Suppressor macrophage (primary cell): Measurements from ENCODE around the gene PIP4K2B.
A peak's percentile ranks its signal among the peaks of the same experiment; 100 is the strongest.

Source experiments
- DNase-seq, 4 experiments: peaks; one replicate each; pipeline ENCODE4 v3.0.0-alpha.2; 2020 to 2022

Gene PIP4K2B

DNA sequence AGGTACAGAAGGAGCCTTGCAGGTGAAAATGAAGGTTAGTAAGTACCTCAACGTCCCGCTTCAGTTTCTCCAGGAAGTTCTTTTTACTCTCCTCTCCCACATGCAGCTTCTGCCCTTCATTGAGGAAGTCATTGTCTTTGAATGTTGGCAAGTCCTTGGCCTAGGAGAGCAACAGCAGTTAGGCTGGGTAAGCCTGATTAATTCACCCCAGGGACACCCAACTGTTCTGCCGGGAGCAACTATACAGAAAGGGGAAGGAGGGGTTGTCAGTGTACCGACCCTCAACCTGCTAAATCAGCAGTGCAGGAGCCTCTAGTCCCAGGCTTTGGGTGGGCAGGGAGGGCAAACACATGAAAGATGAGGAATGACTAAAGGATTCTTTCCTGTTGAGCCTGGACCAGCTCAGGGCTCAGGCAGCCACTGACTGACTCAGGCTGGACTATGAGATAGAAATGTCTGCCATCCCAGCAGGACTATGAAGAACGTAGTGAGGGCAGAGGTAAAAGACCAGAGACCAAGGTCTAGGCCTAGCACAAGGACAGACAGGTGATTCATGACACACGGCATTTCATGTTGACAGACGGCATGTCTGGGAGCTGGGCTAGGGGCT, 21.6 kb downstream of the PIP4K2B start:
- no peak for DNase-seq

DNA sequence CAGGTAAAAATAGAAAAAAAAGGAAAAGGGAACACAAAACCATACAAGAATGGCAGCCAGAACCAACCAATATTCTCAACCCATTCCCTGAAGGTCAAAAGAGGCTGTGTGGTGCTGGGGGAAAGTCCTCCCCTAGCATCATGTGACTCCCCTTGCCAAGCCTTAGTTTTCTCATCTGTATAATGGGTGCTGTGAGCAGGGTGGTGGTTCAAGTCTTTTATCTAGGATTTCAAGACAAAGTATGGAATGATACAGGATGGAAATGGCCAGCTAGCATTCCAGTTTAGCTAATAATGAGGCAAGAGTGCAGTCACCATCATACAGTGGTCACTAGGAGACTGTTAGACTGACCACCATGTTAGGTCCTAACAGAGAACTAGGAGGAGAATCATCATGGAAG, 26.1 kb downstream of the PIP4K2B start:
- DNase-seq, result no peak

DNA sequence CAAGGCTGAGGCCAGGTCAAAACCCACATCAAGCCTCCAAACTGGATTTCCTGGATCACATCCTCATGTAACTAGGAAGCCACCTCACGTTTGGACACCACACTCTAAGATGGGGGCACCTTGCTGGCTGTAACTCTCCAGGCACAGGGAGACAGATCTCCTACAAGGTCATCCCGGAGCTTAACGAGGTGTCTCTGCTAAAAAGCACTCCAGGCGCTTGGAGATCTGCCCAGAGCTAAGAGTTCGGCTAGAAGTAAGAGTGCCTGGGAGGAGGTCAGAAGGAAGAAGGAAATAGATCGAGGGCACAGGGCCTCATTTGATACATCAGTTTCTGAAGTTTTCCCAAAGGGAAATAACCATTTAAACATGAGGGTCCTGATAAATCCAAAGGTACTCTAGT, 30.9 kb downstream of the PIP4K2B start:
- no peak for DNase-seq

- DNase-seq, result no peak
Measured at GRCh38 chr17:38766341-38766740, 33.0 kb downstream of the PIP4K2B start.

DNA sequence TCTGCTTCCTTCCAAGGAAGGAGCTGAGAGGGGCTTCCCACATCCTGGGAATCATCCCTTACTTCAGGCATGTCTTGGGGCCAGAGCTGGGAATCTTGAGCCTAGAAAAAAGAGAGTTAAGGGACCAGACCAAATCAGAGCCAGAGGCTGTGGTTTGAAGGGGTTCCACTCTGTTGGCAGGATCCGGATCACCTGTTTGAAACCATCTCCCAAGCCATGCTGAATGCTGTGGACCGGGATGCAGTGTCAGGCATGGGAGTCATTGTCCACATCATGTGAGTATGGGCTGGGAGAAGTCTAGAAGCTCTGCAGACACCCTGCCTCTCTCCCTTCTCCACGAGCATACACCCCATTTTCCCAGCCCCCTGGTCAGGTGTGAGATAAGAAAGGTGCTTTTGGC, 37.1 kb downstream of the PIP4K2B start:
- DNase-seq, result no peak

DNA sequence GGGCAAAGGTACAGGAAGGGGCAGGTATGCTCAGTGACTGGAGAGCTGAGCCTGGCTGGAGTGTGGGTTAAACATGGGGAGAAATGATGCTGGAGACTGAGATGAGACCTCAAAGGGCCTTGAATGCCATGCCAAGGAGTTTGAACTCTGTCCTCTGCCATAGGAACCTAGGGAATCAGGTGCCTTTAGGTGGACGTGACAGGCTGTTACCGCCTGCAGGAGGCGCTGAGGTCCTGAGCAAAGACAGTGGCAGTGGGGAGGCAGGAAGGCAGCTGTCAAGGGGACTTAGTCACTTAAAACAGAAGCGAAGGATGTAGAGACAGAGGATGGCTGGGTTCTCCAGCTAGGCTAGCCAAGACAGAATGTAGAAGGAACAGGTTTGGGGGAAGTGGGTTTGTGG, 37.7 kb downstream of the PIP4K2B start:
- DNase-seq, result peak in 2 of 4 experiments; percentile 14 to 35

DNA sequence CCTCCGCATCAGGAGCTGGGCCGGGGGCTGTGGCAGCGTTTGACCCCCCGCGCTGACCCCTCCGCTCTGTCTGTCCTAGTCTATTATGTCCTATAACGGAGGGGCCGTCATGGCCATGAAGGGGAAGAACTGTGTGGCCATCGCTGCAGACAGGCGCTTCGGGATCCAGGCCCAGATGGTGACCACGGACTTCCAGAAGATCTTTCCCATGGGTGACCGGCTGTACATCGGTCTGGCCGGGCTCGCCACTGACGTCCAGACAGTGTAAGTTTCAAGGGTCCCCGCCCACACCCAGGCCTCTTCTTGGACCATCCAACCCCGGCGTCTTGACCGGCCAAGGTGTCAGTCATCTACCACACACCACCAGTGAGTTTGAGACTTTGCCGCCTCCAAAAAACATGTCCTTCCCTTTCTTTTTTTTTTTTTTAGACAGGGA, 46.3 kb downstream of the PIP4K2B start:
- DNase-seq, result peak in 1 of 4 experiments; percentile 5

GRCh38 chr17:38752308-38753070, 46.9 kb downstream of the PIP4K2B start, which contains the start of gene PSMB3:
Gene PSMB3, plus strand, starts transcription at chr17:38752741. Its CDS starts 86 bp downstream, at chr17:38752827.
- peak; percentile 99 to 100 (median 100) for DNase-seq

DNA sequence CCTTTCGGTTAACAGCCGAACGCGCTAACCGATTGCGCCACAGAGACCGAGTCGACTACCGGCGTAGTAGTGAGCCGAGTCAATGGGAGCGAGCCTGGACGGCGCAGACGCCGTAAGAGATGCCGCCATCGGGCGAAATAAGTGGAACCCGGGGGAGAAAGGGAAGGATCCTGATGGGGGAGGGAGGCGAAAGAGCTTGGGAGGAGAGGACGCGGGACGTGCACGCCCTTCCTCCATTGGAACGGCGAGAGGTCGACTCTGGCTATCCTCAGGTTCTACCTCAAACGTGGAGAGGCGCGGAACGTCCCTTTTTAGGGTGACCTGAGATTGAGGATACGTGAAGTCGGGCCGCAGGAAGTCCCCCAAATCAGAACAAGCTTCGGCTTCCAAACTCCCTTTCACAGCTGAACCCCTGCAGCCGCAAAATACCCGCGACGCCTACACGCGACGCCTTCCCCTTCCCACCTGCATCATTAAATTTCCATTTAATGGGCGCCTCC, 47.5 kb downstream of the PIP4K2B start:
- peak; percentile 87 to 95 (median 92) for DNase-seq

GRCh38 chr17:38751144-38751807, 48.1 kb downstream of the PIP4K2B start:
- DNase-seq, result peak in 1 of 4 experiments; percentile 23

DNA sequence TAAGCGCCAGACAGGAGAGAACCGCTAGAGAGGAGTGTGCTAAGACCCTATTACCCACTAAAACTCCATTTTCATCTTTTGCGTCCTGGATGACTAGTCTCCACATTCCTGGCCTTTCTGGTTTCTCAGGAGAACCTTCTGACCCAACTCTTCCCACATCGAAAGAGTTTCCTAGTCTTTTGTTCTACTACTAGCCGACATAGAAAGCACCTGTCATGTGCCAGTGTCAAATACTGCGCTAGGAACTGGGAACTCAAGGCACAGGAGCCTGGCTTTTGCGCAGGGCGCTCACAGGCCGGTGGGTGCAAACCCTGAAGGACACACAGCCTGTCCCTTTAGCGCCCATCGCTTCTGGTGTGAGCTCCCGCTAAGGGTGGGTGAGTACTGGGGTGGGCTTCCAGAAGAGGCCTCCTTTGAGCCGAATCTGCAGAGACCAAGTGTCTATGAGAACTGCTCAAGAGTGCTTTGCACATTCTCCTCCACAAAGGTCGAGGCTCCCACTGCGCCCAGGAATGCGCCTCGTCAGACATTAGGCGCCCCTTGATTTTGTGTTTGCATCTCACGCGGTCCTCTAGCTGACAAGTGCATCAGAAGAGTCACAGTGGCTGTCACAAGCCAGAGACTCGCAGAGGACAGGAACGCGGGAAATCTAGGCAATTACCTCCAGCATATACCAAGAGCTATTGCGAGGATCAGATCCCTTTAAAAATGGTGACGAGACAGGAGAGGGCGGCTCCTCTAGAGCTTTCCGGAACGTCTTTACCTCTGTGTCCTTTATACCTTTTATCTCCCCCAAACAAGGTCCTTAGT, 48.8 kb downstream of the PIP4K2B start:
- DNase-seq, result peak in 3 of 4 experiments; percentile 26 to 28 (median 27)

DNA sequence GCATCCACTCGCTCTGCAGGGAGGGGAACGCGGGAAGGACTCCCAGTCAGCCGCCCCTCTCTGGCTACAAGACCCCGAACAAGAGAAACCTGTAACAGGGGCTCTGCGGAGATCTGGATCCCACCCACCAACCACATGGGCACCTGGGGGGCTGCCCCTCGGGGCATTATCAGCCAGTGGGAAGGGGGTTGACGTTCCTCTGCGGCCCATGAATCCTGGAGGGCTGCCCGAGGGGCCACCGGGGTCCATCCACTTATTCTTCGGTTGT, 49.4 kb downstream of the PIP4K2B start:
- DNase-seq, result no peak

GRCh38 chr17:38749223-38750043, 49.9 kb downstream of the PIP4K2B start:
- peak; percentile 53 to 83 (median 74) for DNase-seq

GRCh38 chr17:38748892-38749222, 50.5 kb downstream of the PIP4K2B start:
- no peak for DNase-seq

- peak in 1 of 4 experiments; percentile 22 for DNase-seq
Measured at GRCh38 chr17:38748149-38748891, 51.0 kb downstream of the PIP4K2B start, which contains the start of gene PCGF2. Gene PCGF2, minus strand, starts transcription at chr17:38748336. Its CDS starts 7,934 bp downstream, at chr17:38740402.

- peak in 1 of 4 experiments; percentile 9 for DNase-seq
Measured at GRCh38 chr17:38747463-38748148, 51.8 kb downstream of the PIP4K2B start.

DNA sequence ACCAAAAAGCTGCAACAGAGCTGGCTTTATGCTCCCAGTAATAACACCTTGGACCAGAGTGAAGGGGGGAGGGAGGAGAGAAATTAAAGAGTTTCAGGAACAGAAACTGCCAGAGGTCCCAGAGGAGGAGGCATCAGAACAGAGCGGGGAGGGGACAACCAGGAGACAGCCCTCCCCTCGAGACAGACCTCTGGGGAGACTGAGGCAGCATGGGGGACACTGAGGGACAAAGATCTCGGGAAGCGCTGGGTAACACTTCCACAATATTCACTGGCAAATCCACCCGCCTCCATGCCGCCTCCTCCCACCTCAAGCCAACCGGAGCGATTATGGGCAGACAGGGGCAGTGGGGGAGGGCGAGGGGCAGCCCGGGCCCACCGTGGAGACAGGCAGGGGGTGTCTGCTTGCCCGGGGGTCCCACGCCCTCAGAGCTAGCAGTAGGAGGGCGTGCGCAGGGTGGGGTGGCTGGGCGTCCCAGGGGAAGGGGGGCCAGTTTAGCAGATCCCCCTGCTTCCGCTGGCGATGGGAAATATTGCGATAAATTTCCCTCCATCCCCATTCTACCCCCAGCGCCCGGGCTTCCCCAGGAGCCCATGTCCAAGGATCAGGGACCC, 52.4 kb downstream of the PIP4K2B start:
- DNase-seq, result peak in 1 of 4 experiments; percentile 40

DNA sequence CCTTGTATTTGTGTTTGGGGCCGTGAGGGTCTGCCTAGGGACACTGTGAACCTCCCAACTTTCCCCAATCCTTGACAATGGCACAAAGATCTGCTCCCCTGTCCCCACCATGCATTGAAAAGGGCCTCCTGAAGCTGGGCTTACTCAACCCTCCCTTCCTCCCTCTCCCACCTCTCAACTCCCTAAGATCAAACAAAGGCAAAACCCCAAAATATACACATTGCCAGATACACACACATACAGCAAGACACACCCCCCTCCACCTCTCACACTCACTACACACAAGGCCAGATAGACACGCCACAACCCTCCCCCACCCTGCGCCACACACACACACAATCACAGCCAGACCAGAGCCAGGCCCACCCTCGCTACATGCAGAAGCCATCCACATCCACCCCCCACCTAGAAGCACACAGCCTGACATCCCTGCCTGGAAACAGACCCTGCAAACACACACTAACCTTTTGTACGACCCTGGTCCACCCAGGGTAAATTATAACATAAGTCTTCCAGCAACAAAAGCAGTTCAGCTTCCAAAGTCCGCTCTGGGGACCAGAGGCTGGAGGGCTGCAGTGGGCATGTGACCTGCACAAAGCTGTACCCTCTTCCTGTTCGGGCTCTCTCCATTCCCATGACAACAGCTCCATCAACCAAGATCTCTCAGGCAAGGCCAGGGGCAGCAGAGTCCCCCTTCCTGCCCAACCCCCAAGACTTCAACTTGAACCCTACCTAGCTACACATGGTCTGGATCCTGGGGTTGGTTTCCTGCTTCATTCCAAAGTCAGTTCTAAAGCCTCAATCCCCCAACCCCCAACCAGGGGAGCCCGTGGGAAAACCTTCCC, 53.1 kb downstream of the PIP4K2B start:
- no peak for DNase-seq

DNA sequence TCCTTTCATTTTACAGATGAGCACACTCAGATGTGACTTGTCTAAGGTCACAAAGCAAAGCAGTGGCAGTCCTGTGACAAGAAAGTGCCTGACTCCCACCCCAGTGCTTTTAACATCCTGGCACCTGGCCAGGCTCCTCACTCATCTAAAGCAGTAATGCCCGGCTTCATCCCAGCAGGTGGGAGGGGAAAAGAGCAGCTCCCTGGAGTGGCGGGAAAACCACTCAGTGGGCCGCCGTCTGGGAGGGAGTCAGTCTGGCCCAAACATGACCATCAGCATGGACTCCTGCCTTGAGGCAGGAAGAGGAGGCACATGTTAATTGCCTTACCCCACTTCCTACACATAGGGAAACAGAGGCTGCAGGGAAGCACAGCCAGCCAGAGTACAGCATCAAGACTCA, 53.8 kb downstream of the PIP4K2B start:
- DNase-seq, result peak in 1 of 4 experiments; percentile 7
